Astrocyte of the spinal cord (primary cell): ENCODE results near the gene SMYD1.

Experiments
- DNase-seq: peaks from one replicate; pipeline ENCODE4 v3.0.0; 2011; ENCODE audit warnings: low read depth, low spot score
- H3K4me3 ChIP-seq: 2 replicates; pipeline ENCODE4 v1.5.1; 2011; ENCODE audit warnings: low read depth, mild to moderate bottlenecking, low read length, moderate library complexity
- CTCF ChIP-seq: IDR thresholded peaks from 2 replicates; pipeline ENCODE4 v1.5.1; 2012; ENCODE audit warnings: low read depth, mild to moderate bottlenecking, low read length, inconsistent platforms
- in situ Hi-C: cut with HindIII; loops from 2 replicates; pipeline ENCODE4 v1.10.0; 2017; ENCODE audit warnings: low sequenced_read_pairs

SMYD1 gene

GRCh38 chr2:88136817-88137216, 69.2 kb downstream of the SMYD1 start:
- DNase-seq = no peak
- H3K4me3 ChIP-seq = no peak overlapping the region
- in situ Hi-C loops = no loop called here
- no peak for TF ChIP-seq CTCF

- no peak for DNase-seq
- no peak for TF ChIP-seq CTCF
- in situ Hi-C loops = no loop called here
These were observed 70.2 kb downstream of the SMYD1 start for GRCh38 chr2:88137833-88138232.

GRCh38 chr2:88139203-88139702, 71.6 kb downstream of the SMYD1 start:
- TF ChIP-seq CTCF = no peak
- H3K4me3 ChIP-seq = no peak overlapping the region
- in situ Hi-C loops = no loop called here
- no peak for DNase-seq

More at GRCh38 chr2:88137833-88138232, 70.2 kb downstream of the SMYD1 start:
- no peak overlapping the region for H3K4me3 ChIP-seq

- no peak for DNase-seq
- H3K4me3 ChIP-seq = no peak overlapping the region
- no peak for TF ChIP-seq CTCF
- in situ Hi-C loops = no loop called here
These were observed 72.2 kb downstream of the SMYD1 start for GRCh38 chr2:88139804-88140203.

- TF ChIP-seq CTCF = no peak
- in situ Hi-C loops = no loop called here
- no peak overlapping the region for H3K4me3 ChIP-seq
- DNase-seq = no peak
These were observed 74.3 kb downstream of the SMYD1 start for GRCh38 chr2:88141952-88142351.

GRCh38 chr2:88144271-88144670, 76.6 kb downstream of the SMYD1 start:
- in situ Hi-C loops = no loop called here
- H3K4me3 ChIP-seq = no peak overlapping the region
- no peak for TF ChIP-seq CTCF
- no peak for DNase-seq
